Astrocyte (in vitro differentiated cells and primary cell): ENCODE data around the gene CD300LD.

Source experiments
- EZH2 ChIP-seq: IDR thresholded peaks from 2 replicates; pipeline ENCODE4 v1.6.1; 2012; ENCODE audit warnings: mild to moderate bottlenecking, low read length, inconsistent platforms; ENCODE audit not compliant: insufficient read depth
- TF ChIP-seq, protein P1 (sequence below): IDR thresholded peaks from 2 replicates; pipeline ENCODE4 v1.5.1; 2011; ENCODE audit warnings: low read depth, mild to moderate bottlenecking, inconsistent platforms, low read length, moderate library complexity; ENCODE audit not compliant: insufficient read depth

DNA sequence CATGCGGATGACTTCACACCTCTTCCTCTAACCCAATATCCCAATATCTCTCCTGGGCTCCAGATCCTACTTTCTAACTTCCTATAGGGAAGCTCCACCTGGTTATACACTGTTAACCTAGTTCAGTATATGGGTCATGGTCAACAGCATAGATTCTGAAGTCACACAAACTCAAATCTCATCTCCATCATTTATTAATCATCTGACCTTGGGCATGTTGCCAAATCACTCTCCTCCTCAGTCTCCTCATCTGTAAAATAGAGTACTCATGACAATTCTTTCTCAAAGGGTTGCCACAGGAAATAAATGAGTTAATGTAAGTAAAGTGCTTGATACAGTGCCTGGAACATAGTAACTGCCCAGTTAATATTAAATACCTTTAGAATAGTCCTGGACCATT, 32.0 kb upstream of the CD300LD start:
- TF ChIP-seq, protein P1, sequence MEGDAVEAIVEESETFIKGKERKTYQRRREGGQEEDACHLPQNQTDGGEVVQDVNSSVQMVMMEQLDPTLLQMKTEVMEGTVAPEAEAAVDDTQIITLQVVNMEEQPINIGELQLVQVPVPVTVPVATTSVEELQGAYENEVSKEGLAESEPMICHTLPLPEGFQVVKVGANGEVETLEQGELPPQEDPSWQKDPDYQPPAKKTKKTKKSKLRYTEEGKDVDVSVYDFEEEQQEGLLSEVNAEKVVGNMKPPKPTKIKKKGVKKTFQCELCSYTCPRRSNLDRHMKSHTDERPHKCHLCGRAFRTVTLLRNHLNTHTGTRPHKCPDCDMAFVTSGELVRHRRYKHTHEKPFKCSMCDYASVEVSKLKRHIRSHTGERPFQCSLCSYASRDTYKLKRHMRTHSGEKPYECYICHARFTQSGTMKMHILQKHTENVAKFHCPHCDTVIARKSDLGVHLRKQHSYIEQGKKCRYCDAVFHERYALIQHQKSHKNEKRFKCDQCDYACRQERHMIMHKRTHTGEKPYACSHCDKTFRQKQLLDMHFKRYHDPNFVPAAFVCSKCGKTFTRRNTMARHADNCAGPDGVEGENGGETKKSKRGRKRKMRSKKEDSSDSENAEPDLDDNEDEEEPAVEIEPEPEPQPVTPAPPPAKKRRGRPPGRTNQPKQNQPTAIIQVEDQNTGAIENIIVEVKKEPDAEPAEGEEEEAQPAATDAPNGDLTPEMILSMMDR = no peak
- TF ChIP-seq EZH2 = no peak
